CD14-positive monocyte (primary cell): ENCODE results near the gene DCAF6. TPM values are rescaled to one million over a fixed set of nuclear protein-coding genes. Genes with fewer than 3 reads are reported as not detected.

Source experiments
- DNase-seq, 3 donors: peaks; one replicate each; pipeline ENCODE4 v3.0.0-alpha.2; 2011 to 2022
- H2AFZ ChIP-seq: 2 replicates; pipeline ENCODE4 v1.6.0; 2012; ENCODE audit warnings: mild to moderate bottlenecking, low read depth, low read length, inconsistent platforms; ENCODE audit not compliant: insufficient read depth, poor library complexity, severe bottlenecking
- H3K27ac ChIP-seq, 2 donors: 1 replicate in 1 of 2; 2 replicates in 1 of 2; pipeline ENCODE4 v1.5.1; 2012 to 2013; ENCODE audit warnings: low read length in 2 of 2, control low read depth in 1 of 2, inconsistent platforms in 1 of 2, low read depth in 1 of 2, mild to moderate bottlenecking in 1 of 2
- H3K27me3 ChIP-seq, 2 donors: one replicate each; pipeline versions ENCODE4 v1.6.0 to v1.6.1; 2011 to 2013; ENCODE audit warnings: low read length in 2 of 2; ENCODE audit not compliant: control insufficient read depth in 2 of 2, insufficient read depth in 2 of 2
- H3K36me3 ChIP-seq, 2 donors: replicated peaks in 1 of 2; 1 replicate in 1 of 2; 2 replicates in 1 of 2; pipeline versions ENCODE4 v1.5.1 to v1.6.1; 2012 to 2013; ENCODE audit warnings: low read length in 2 of 2, control low read depth in 1 of 2, inconsistent platforms in 1 of 2, mild to moderate bottlenecking in 1 of 2; ENCODE audit not compliant: insufficient read depth in 2 of 2, control insufficient read depth in 1 of 2
- H3K4me1 ChIP-seq, 2 donors: 1 replicate in 1 of 2; 2 replicates in 1 of 2; pipeline versions ENCODE4 v1.5.1 to v1.6.1; 2012 to 2013; ENCODE audit warnings: low read length in 2 of 2, control low read depth in 1 of 2, inconsistent platforms in 1 of 2, mild to moderate bottlenecking in 1 of 2, moderate library complexity in 1 of 2; ENCODE audit not compliant: insufficient read depth in 2 of 2, control insufficient read depth in 1 of 2
- H3K4me2 ChIP-seq: replicated peaks from 2 replicates; pipeline ENCODE3; 2012; ENCODE audit warnings: low read length, moderate library complexity, mild to moderate bottlenecking; ENCODE audit not compliant: poor library complexity, severe bottlenecking; ENCODE audit errors: extremely low read depth
- H3K4me3 ChIP-seq, 3 experiments: fragments of 200-600 bp in 1 of 3; sonication (generic) in 1 of 3; replicated peaks in 1 of 3; 1 replicate in 2 of 3; 2 replicates in 1 of 3; pipeline ENCODE4 v1.5.1; 2011 to 2013; ENCODE audit warnings: low read length in 3 of 3, mild to moderate bottlenecking in 3 of 3, control low read depth in 2 of 3, low read depth in 2 of 3, inconsistent platforms in 1 of 3, moderate library complexity in 1 of 3
- H3K79me2 ChIP-seq: 2 replicates; pipeline ENCODE4 v1.6.0; 2012; ENCODE audit warnings: mild to moderate bottlenecking, control low read depth, inconsistent platforms, low read length, moderate library complexity; ENCODE audit not compliant: insufficient read depth
- H3K9ac ChIP-seq: 2 replicates; pipeline ENCODE4 v1.6.0; 2017; ENCODE audit warnings: low read length, mild to moderate bottlenecking; ENCODE audit not compliant: insufficient read depth, poor library complexity, severe bottlenecking
- H3K9me3 ChIP-seq, 2 donors: replicated peaks in 1 of 2; 1 replicate in 1 of 2; 2 replicates in 1 of 2; pipeline versions ENCODE4 v1.5.1 to v1.6.1; 2012 to 2013; ENCODE audit warnings: low read length in 2 of 2, control low read depth in 1 of 2; ENCODE audit not compliant: control insufficient read depth in 1 of 2, insufficient read depth in 1 of 2
- H4K20me1 ChIP-seq: 2 replicates; pipeline ENCODE4 v1.6.0; 2012; ENCODE audit warnings: mild to moderate bottlenecking, low read length, control low read depth, moderate library complexity; ENCODE audit not compliant: insufficient read depth
- H3K27ac Mint-ChIP-seq, 7 donors: one replicate each; pipeline ENCODE4 v1.8.0; 2020; ENCODE audit warnings: mild to moderate bottlenecking in 7 of 7, mixed read lengths in 7 of 7, moderate library complexity in 6 of 7, inconsistent platforms in 2 of 7
- H3K27me3 Mint-ChIP-seq, 3 donors: one replicate each; pipeline ENCODE4 v1.8.0; 2021 to 2022; ENCODE audit warnings: low read depth in 3 of 3, mild to moderate bottlenecking in 3 of 3, mixed read lengths in 3 of 3, moderate library complexity in 3 of 3, inconsistent platforms in 1 of 3
- H3K36me3 Mint-ChIP-seq, 2 donors: one replicate each; pipeline ENCODE4 v1.8.0; 2020; ENCODE audit warnings: mixed read lengths in 2 of 2, inconsistent platforms in 1 of 2, mild to moderate bottlenecking in 1 of 2
- H3K4me1 Mint-ChIP-seq: one replicate; pipeline ENCODE4 v1.8.0; 2020; ENCODE audit warnings: mild to moderate bottlenecking, mixed read lengths
- H3K4me3 Mint-ChIP-seq, 2 donors: one replicate each; pipeline ENCODE4 v1.8.0; 2020; ENCODE audit warnings: mild to moderate bottlenecking in 2 of 2, mixed read lengths in 2 of 2, moderate library complexity in 1 of 2
- H3K9me3 Mint-ChIP-seq, 7 donors: one replicate each; pipeline ENCODE4 v1.8.0; 2020 to 2022; ENCODE audit warnings: mixed read lengths in 7 of 7, mild to moderate bottlenecking in 6 of 7, moderate library complexity in 6 of 7, inconsistent platforms in 2 of 7
- WGBS: methylation state at CpG from one replicate; pipeline ENCODE4 v1.1.5; 2013; ENCODE audit warnings: missing lambda C conversion rate; ENCODE audit not compliant: insufficient coverage; 5-methylcytosine and 5-hydroxymethylcytosine counted together
- intact Hi-C, 2 donors: fragments of 100-400 bp; cut with micrococcal nuclease; formaldehyde crosslinking; loops; one replicate each; pipeline versions ENCODE4 v1.15.0 to v1.15.1; 2023
- polyA plus RNA-seq, 3 donors: library from polyadenylated mRNA; depleted of rRNA in 1 of 3; unstranded in 2 of 3; stranded (reverse) in 1 of 3; fragments of 300-500 nt in 2 of 3; fragments of >200 nt in 1 of 3; fragmentation: Illumina TruSeq in 2 of 3; gene quantifications; 1 replicate in 2 of 3; 2 replicates in 1 of 3; pipeline ENCODE4 v1.2.3, GENCODE V29; 2012 to 2021
- TF ChIP-seq, protein P1 (sequence below): fragments of 200-600 bp; IDR thresholded peaks from one replicate; pipeline ENCODE4 v1.8.0; 2022; ENCODE audit warnings: antibody characterized with exemption, mild to moderate bottlenecking

DCAF6 gene
- polyA plus RNA-seq, 3 donors = 11.8 to 16.1 (median 11.9) TPM

DNA sequence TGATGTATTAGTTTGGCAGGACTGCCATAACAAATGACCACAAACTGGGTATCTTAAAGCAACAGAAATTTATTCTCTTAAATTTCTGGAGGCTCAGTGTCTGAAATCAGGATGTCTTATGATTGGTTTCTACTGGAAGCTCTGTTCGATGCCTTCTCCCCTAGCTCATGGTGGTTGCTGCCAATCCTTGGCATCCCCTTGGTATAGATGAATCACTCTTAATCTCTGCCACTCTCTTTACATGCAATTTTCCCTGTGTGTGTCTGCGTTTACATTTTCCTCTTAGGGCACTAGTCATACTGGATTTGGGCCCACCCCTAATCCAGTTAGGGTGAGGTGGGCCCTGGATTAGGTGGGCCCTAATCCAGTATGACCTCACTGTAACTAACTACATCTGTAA, 55.1 kb downstream of the DCAF6 start:
- TF ChIP-seq, protein P1, sequence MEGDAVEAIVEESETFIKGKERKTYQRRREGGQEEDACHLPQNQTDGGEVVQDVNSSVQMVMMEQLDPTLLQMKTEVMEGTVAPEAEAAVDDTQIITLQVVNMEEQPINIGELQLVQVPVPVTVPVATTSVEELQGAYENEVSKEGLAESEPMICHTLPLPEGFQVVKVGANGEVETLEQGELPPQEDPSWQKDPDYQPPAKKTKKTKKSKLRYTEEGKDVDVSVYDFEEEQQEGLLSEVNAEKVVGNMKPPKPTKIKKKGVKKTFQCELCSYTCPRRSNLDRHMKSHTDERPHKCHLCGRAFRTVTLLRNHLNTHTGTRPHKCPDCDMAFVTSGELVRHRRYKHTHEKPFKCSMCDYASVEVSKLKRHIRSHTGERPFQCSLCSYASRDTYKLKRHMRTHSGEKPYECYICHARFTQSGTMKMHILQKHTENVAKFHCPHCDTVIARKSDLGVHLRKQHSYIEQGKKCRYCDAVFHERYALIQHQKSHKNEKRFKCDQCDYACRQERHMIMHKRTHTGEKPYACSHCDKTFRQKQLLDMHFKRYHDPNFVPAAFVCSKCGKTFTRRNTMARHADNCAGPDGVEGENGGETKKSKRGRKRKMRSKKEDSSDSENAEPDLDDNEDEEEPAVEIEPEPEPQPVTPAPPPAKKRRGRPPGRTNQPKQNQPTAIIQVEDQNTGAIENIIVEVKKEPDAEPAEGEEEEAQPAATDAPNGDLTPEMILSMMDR = no peak
- Mint-ChIP-seq H3K4me3 (no peak overlapping the region), H3K4me1 (no peaks in the 10 kb centered on the region), H3K27me3 (no peaks in the 10 kb centered on the region), H3K27ac (no peak overlapping the region), H3K36me3 (peaks cover 35 to 40% of the 10 kb centered on the region in 2 donors), H3K9me3 (no peaks in the 10 kb centered on the region)
- no peaks in the 10 kb centered on the region for H3K4me1 ChIP-seq
- no peak overlapping the region for H2AFZ ChIP-seq
- WGBS = no CpG with 5 or more reads among the region's 2 CpGs
- no peak overlapping the region for H3K27ac ChIP-seq
- H3K27me3 ChIP-seq = no peaks in the 10 kb centered on the region
- no peak overlapping the region for H3K4me2 ChIP-seq
- no peaks in the 10 kb centered on the region for H4K20me1 ChIP-seq
- intact Hi-C loops = no loop called here
- no peak overlapping the region for H3K4me3 ChIP-seq
- peaks cover 23 to 42% of the 10 kb centered on the region in 2 donors for H3K36me3 ChIP-seq
- no peak for DNase-seq
- no peaks in the 10 kb centered on the region for H3K9me3 ChIP-seq
- H3K79me2 ChIP-seq = no peaks in the 10 kb centered on the region
- H3K9ac ChIP-seq = no peak overlapping the region

DNA sequence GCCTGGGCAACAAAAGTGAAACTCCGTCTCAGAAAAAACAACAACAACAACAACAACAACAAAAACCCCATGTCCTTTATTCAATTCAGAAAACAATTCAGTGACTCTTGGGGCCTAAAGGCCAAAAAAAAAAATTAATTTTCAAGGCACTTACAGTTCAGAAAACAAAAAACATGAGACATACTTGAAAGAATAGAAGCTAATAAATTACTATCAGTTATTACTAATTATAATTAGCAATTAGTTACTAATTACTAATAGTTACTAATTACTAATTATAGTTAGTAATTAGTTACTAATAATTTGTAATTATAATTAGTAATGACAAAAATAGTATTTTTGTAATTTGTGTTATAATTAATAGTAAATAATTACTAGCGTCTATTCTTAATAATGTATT, 57.2 kb downstream of the DCAF6 start:
- no peak overlapping the region for H3K4me3 Mint-ChIP-seq
- no peaks in the 10 kb centered on the region for H3K9me3 Mint-ChIP-seq
- no CpG with 5 or more reads among the region's 2 CpGs for WGBS
- Histone ChIP-seq H3K27ac (no peak overlapping the region), H3K9me3 (no peaks in the 10 kb centered on the region), H2AFZ (no peak overlapping the region), H3K36me3 (peaks cover 22 to 42% of the 10 kb centered on the region in 2 donors), H3K9ac (no peak overlapping the region), H3K4me1 (no peaks in the 10 kb centered on the region), H4K20me1 (no peaks in the 10 kb centered on the region), H3K4me3 (no peak overlapping the region), H3K4me2 (no peak overlapping the region), H3K27me3 (no peaks in the 10 kb centered on the region), H3K79me2 (no peaks in the 10 kb centered on the region)
- no peaks in the 10 kb centered on the region for H3K27me3 Mint-ChIP-seq
- intact Hi-C loops = no loop called here
- peak overlapping the region in 1 of 7 donors; percentile 25 for H3K27ac Mint-ChIP-seq
- peaks cover 39 to 42% of the 10 kb centered on the region in 2 donors for H3K36me3 Mint-ChIP-seq
- no peak for DNase-seq
- no peaks in the 10 kb centered on the region for H3K4me1 Mint-ChIP-seq
- TF ChIP-seq, protein P1 = no peak
